ENCODE data around the gene FNBP1.

GRCh38 chr9:130084337-130084736, 41.3 kb upstream of the FNBP1 start:
- no peak for TF ChIP-seq CTCF (IDR thresholded peaks at IDR 0.05; ENCODE audit: low read depth, low read length)
- TF ChIP-seq POLR2A (IDR thresholded peaks at IDR 0.05; ENCODE audit: extremely low read depth, insufficient read length), result no peak
- TF ChIP-seq MAX (IDR thresholded peaks at IDR 0.05; ENCODE audit: low read depth, low read length), result no peak
